Right lobe of liver (tissue), 6 donors: ENCODE measurements around the gene MYH9. TPM values are rescaled to one million over a fixed set of nuclear protein-coding genes. Genes with fewer than 3 reads are reported as not detected.
A peak's percentile ranks its signal among the peaks of the same experiment; 100 is the strongest.

Experiments
- ATAC-seq, 4 donors: fragments of 200-7000 bp; cut with Tn5 transposase; one replicate each; pipeline ENCODE4 v1.9.1; 2020; ENCODE audit warnings: mild to moderate bottlenecking in 4 of 4, moderate library complexity in 4 of 4
- DNase-seq, 3 donors: peaks; one replicate each; pipeline ENCODE4 v3.0.0-alpha.2; 2020
- H3K27ac ChIP-seq, 3 donors: fragments of 200-600 bp; one replicate each; pipeline ENCODE4 v1.8.0; 2022
- H3K27me3 ChIP-seq, 2 donors: fragments of 200-600 bp; one replicate each; pipeline ENCODE4 v1.8.0; 2022
- H3K36me3 ChIP-seq, 4 donors: fragments of 200-600 bp; sonication (generic) in 1 of 4; one replicate each; pipeline versions ENCODE4 v1.5.1 to v1.8.0; 2017 to 2022; ENCODE audit warnings: control low read depth in 1 of 4
- H3K4me1 ChIP-seq, 4 donors: fragments of 200-600 bp; sonication (generic) in 1 of 4; one replicate each; pipeline versions ENCODE4 v1.5.1 to v1.8.0; 2017 to 2022; ENCODE audit warnings: control low read depth in 1 of 4
- H3K4me3 ChIP-seq, 3 donors: fragments of 200-600 bp; one replicate each; pipeline ENCODE4 v1.8.0; 2022
- H3K9me3 ChIP-seq, 4 donors: fragments of 200-600 bp; sonication (generic) in 1 of 4; one replicate each; pipeline versions ENCODE4 v1.5.1 to v1.8.0; 2017 to 2022; ENCODE audit warnings: control low read depth in 1 of 4
- CTCF ChIP-seq, 4 donors: fragments of 200-600 bp in 3 of 4; fragments of 450-650 bp in 1 of 4; IDR thresholded peaks; one replicate each; pipeline versions ENCODE4 v1.5.1 to v1.8.0; 2016 to 2022; ENCODE audit warnings: antibody characterized with exemption in 4 of 4, mild to moderate bottlenecking in 2 of 4
- POLR2A ChIP-seq: fragments of 450-650 bp; IDR thresholded peaks from one replicate; pipeline ENCODE4 v1.6.1; 2017; ENCODE audit warnings: antibody characterized with exemption, mild to moderate bottlenecking
- WGBS: methylation state at CpG from one replicate; pipeline ENCODE4 v1.1.6; 2018; ENCODE audit warnings: low coverage, low lambda C conversion rate; ENCODE audit not compliant: insufficient coverage; ENCODE audit errors: missing lambda C conversion rate; 5-methylcytosine and 5-hydroxymethylcytosine counted together
- intact Hi-C, 2 donors: fragments of 100-400 bp; cut with DNase I; formaldehyde crosslinking; loops; one replicate each; pipeline versions ENCODE4 v1.11.2 to v1.14.1; 2022
- total RNA-seq, 6 experiments: library from RNA; depleted of rRNA in 2 of 6; stranded (reverse); fragments of >200 nt in 2 of 6; fragmentation: NEBNext Ultra II Directional in 3 of 6; extraction: Animal tissue kit (Norgen Biotek cat#: 25700) in 3 of 6; gene quantifications; one replicate each; pipeline versions ENCODE4 v1.1.0 to v1.2.4, GENCODE V29; 2016 to 2023
- donor health status: DM: no; HTN: yes; CAD: no.
- donor health status: DM: no; HTN: no; CAD: no.
- donor health status: DM: no; HTN: no; CAD: no.
- donor health status: DM: no; HTN: yes; CAD: no.
- donor health status: DM: no; HTN: yes; CAD: no.

MYH9 gene
- total RNA-seq, 6 experiments from 2014 or later, result 168 to 435 (median 222) TPM

GRCh38 chr22:36409056-36409455 lies 21.3 kb upstream of the MYH9 start:
- Histone ChIP-seq H3K4me1 (peaks cover 0 to 16% (median 0%) of the 10 kb centered on the region in 4 donors), H3K27ac (no peak overlapping the region), H3K27me3 (no peaks in the 10 kb centered on the region), H3K36me3 (no peaks in the 10 kb centered on the region), H3K9me3 (no peaks in the 10 kb centered on the region), H3K4me3 (no peak overlapping the region)
- no peak for TF ChIP-seq CTCF (IDR thresholded peaks at IDR 0.05)
- TF ChIP-seq POLR2A, result no peak
- ATAC-seq (no peak), DNase-seq (no peak)
- WGBS, result 53% methylated on average over 2 of the region's 2 CpGs
- intact Hi-C loops, result no loop called here

- no peaks in the 10 kb centered on the region for H3K9me3 ChIP-seq
- intact Hi-C loops, result no loop called here
- H3K36me3 ChIP-seq, result no peaks in the 10 kb centered on the region
- TF ChIP-seq POLR2A (no peak), CTCF (IDR thresholded peaks at IDR 0.05) (no peak)
- peaks cover 0 to 14% (median 0%) of the 10 kb centered on the region in 4 donors for H3K4me1 ChIP-seq
- H3K27ac ChIP-seq, result no peak overlapping the region
- no peak for ATAC-seq
- DNase-seq, result no peak
- 96% methylated on average over 3 of the region's 6 CpGs for WGBS
- H3K27me3 ChIP-seq, result no peaks in the 10 kb centered on the region
- H3K4me3 ChIP-seq, result no peak overlapping the region
Measured at GRCh38 chr22:36406721-36407120, 19.0 kb upstream of the MYH9 start.

- Histone ChIP-seq H3K9me3 (no peaks in the 10 kb centered on the region), H3K36me3 (no peaks in the 10 kb centered on the region), H3K4me3 (no peak overlapping the region), H3K4me1 (peaks cover 0 to 11% (median 0%) of the 10 kb centered on the region in 4 donors), H3K27me3 (no peaks in the 10 kb centered on the region), H3K27ac (peak overlapping the region in 1 of 3 donors; percentile 18)
- intact Hi-C loops, result no loop called here
- TF ChIP-seq POLR2A (no peak), CTCF (IDR thresholded peaks at IDR 0.05) (no peak)
- ATAC-seq, result peak in 1 of 4 donors; percentile 14
- no peak for DNase-seq
- 71% methylated on average over 3 of the region's 9 CpGs for WGBS
Measured at GRCh38 chr22:36405671-36406538, 18.1 kb upstream of the MYH9 start.

GRCh38 chr22:36405221-36405661 lies 17.5 kb upstream of the MYH9 start:
- Histone ChIP-seq H3K27ac (peak overlapping the region in 1 of 3 donors; percentile 18), H3K4me1 (peaks cover 0 to 5% (median 0%) of the 10 kb centered on the region in 4 donors), H3K36me3 (no peaks in the 10 kb centered on the region), H3K27me3 (no peaks in the 10 kb centered on the region), H3K9me3 (no peaks in the 10 kb centered on the region), H3K4me3 (no peak overlapping the region)
- WGBS, result 57% methylated on average over 3 of the region's 6 CpGs
- ATAC-seq (no peak), DNase-seq (no peak)
- TF ChIP-seq POLR2A (no peak), CTCF (IDR thresholded peaks at IDR 0.05) (no peak)
- intact Hi-C loops, result no loop called here
